ENCODE results near the gene CDH13.

CDH13 gene

DNA sequence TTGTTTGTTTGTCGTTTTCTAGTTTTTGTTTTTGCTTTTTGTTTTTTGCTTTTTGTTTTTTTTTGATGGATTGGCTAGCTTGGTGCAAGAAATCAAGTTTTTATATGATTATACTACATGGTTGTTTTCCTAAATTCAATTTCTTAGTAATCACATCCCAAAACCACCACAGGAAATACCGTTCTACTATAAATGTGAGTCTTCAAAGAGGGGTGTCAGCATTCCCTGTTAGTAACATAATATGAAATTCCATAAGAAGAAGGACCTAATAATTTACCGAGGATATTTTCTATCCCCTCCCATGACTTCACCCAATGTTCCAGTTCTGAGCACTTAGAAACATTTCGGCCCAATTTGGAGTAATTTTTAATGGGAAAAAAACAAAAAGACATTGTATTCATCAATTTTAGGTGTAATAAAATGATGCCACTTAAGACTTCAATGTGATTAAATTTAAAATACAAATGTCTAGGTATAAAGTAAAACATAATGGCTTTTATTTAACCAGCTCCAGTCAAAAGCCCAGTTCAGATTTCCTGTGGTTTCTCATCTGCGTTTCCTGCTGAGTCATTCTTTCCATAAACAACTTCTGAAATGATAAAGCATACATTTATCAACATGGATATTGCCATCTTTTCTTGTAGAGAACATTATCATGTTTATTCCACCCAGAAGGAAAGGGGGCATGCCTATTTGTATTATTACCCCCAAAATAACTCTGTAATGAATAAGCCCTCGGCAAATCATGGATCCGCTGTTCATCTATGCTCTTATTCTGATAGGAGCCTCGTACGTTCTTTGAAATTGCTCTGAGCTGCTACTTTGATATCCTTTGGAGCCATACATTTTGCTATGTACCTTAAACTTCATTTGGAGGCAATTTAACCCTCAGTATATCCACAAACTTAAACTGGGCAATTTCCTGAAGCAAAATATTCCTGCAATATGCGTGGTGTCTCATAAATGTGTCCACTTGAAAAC is 1209.1 kb downstream of the CDH13 start:
- no peak for DNase-seq (ENCODE audit: low read depth in 3 of 3)

DNA sequence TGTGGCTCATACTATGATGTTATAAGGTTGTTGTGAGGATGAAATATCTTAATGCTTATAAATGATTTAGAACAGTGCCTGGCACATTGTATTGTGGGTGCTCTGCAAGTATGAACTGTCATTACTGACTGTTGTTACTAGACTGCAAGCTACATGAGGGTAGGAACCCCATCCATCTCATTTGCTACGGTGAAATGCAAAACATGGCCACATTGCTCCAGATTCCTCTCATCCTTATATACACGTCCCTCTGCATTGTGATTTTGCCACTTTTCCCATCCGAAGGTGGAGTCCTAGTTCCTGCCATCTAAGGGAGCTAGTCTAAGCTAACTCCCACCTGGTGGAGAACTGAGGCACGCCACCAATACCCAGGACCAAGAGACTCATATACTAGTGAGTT is 1210.8 kb downstream of the CDH13 start:
- DNase-seq (ENCODE audit: low read depth in 3 of 3), result no peak

DNA sequence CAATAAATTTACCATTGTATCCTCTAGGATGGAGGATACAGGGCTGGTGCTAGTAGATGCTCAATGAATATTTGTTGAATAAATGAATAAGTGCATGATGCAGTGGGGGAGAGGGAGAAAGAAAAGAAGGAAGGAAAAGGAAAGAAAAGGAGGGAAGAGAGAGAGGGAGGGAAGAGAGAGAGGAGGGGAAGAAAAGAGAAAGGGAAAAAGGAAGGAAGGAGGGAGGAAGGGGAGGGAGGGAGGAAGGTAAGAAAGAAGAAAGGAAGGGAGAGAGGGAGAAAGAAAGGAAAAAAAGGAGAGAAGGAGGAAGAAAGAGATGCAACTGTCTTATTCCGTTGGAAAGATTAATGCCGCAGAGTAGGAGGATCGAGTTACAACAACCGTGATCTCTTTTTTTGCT is 1211.4 kb downstream of the CDH13 start:
- no peak for DNase-seq (ENCODE audit: low read depth in 3 of 3)

DNA sequence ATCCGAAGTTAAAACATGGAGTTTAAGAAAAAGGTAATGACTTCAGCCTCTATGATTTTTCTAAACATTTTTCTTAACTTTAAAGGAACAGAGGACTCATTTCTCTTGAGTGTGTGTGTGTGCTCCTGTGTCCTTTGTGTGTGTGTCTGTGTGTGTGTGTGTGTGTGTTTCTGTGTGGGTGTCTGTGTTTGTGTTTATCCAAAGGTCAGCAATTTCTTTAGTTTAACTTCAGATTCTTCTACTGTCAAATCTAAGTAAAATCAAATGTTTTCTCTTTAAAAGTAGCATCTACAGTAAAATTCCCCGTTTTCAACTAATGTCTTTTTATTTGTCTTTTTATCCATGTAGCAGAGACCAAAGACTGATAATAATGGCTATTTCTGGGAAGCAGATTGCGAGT is 1212.8 kb downstream of the CDH13 start:
- DNase-seq (ENCODE audit: low read depth in 3 of 3), result no peak

DNA sequence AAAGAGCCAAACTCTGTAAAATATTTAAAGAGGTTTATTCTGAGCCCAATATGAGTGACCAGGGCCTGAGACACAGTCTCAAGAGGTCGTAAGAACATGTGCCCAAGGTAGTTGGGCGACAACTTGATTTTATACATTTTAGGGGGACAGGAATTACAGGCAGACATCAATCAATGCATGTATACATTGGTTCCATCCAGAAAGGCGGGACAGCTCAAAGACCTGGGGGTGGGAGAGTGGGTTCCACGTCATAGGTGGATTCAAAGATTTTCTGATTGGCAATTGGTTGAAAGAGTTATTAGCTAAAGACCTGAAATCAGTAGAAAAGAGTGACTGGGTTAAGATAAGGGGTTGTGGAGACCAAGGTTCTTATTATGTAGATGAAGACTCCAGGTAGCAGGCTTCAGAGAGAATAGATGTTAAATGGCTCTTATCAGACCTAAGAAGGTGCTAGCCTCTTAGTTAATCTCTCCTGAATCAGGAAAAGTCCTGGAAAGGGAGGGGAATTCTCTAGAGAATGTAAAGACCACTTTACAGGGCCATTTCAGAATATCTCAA is 1213.4 kb downstream of the CDH13 start:
- DNase-seq (ENCODE audit: low read depth in 3 of 3), result no peak

DNA sequence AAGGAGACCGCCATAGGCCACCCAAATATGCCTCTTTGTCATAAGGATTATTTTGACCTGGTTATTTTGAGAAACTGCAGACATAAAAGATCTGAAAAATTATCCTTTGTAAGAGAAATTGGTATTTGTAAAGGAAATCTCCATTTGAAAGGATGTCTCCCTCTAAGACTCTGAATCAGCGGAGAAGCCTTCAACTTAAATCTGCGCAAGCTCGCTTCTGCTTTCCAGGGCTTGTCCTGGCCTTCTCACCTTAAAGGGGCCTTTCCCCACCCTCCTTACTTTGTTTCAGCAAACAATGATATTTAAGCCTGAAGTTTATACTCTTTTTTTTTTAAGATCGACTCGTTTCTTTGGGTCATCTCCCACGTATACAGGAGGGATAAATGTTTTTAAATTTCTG is 1215.5 kb downstream of the CDH13 start:
- no peak for DNase-seq (ENCODE audit: low read depth in 3 of 3)

DNA sequence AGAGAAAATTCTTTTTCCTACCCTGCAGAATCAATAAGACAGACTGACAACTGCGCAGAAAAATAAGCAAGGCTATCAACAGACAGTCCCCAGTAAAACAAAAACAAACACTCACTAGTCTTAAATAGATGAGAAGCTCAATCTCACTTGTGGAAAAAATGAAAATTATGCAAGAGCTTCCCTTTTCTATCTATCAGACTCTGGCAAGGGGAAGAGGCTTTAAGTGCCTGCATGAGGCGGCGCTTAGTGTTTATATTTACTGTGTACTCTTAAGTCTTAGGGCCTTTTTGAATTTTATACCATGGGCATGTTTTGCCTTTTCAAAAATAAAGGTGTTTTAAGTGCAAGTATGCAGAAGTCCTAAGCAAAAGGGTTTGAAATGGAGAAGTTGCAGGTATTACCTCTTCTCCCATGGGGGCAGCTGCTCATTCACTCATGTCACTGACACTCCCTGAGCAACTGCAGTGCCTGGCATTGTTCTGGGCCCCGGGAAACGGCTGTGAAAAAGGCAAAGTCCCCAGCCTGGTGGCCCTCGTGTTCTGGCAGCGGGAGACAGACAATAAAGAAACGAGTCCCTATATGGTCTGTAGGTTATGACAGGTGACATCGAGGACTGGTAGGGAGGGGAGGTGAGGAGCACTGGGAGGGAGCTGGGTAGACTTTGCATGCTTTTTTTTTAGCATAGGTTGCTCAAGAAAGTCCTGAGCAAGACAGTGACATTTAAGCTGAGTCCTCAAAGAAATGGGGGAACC is 1216.2 kb downstream of the CDH13 start:
- DNase-seq (ENCODE audit: low read depth in 3 of 3), result no peak

DNA sequence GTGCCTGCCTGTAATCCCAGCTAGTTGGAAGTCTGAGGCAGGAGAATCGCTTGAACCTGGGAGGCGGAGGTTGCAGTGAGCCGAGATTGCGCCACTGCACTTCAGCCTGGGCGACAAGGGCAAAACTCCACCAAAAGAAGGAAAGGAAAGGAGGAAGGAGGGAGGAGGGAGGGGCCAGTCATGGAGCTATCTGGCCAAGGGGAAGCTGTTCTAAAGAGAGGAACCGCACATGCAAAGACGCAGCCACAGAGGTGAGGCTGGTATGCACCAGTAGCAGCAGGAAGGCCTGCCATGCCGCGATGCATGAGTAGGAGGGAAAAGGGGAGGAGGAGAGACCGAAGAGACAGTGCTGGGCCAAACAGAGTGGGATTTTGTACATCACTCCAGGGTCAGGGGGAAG is 1216.9 kb downstream of the CDH13 start:
- DNase-seq (ENCODE audit: low read depth in 3 of 3), result no peak

DNA sequence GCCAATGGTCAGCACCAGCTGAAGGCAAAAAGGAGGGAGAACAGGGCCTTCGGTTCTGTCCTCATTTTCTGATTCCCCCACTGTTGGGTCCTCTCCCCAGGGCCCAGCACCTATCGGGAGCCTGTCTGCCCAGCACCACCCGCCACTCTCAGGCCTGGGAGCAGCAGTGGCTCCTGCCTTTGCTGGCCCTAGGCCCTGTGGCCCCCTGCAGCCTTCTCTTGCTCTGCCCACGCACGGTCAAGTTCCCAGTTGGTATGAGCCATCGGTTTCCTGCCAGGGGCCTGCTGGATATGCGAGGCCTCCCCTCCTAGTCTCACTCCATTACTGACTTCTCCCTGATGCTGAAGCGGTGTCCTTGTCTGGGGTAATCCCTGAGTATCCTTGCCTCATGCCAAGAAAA is 1218.5 kb downstream of the CDH13 start:
- no peak for DNase-seq (ENCODE audit: low read depth in 3 of 3)

DNA sequence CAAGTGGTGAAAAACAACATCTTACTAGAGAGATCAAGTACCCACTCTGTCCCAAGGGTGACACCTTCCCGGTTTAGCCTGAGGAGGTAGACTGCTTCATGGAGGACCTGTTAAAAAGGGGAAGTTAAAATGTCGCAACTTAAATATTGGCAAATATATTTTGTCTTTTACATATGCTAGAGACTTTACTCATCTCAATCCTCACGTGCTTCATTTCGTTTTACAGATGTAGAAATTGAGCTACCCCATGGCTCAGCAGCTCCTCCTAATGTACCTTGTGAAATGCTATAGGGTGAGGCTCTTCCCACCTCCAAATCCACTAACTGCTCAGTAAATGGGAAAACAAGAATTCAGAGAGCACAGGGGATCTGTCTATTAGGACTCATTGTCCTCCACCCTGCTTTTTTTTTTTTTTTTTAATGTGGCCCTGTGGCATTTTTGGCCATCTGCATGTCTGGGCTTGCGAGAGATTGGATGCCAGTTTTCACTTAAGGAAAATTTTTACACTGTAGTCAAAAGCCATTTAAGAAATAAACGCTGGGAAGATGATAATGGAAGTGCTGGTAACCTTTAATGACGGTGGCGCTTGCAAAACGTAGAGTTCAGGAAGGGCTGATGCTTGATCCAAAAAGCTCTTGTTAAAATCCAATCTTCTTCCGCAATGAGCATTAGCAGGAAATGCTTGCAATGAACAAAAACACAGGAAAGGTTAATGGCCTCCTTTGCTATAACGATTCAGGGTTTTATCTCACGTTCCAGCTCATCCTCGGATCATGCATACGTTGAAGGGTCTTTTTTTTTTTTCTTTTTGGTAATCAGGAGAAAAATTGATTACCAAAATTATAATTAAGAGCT is 1220.8 kb downstream of the CDH13 start:
- no peak for DNase-seq (ENCODE audit: low read depth in 3 of 3)

DNA sequence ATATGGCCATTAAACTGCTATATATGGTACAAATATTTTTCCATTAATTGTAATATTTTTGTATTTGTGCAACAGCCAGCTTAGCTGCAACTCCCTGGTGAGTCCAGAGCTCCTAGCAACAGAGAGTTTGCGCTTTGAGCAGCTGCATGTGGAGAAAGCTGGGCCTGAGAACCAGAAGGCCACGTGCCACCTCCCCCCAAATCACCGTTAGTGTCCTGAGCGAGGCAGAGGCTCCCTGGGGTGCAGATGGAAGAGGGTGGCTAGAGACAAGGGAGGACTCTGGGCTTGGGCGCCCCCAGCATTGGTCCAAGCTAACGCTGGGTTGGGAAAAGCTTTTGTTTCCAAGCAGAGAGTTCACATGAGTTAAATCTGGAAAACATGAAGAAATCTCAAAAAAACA is 1222.7 kb downstream of the CDH13 start:
- no peak for DNase-seq (ENCODE audit: low read depth in 3 of 3)
